HL-60 (cell line): ENCODE results near the gene NCKAP5L.

ENCODE experiments used
- DNase-seq, 2 experiments: peaks; one replicate each; pipeline ENCODE4 v3.0.0-alpha.2; 2010 to 2020; ENCODE audit warnings: low read depth in 1 of 2, low spot score in 1 of 2
- H3K27ac ChIP-seq: fragments of 250-450 bp; sonication (Bioruptor Pico); replicated peaks from 2 replicates; pipeline ENCODE4 v1.5.1; 2020; ENCODE audit warnings: mild to moderate bottlenecking, moderate library complexity
- H3K27me3 ChIP-seq: fragments of 250-450 bp; sonication (Bioruptor Pico); 2 replicates; pipeline ENCODE4 v1.5.1; 2021; ENCODE audit warnings: mild to moderate bottlenecking, moderate library complexity; ENCODE audit not compliant: insufficient read depth, poor library complexity, severe bottlenecking
- H3K4me3 ChIP-seq: replicated peaks from 2 replicates; pipeline ENCODE4 v1.5.1; 2011; ENCODE audit warnings: mild to moderate bottlenecking, control low read depth, low read length; ENCODE audit not compliant: insufficient read depth
- CTCF ChIP-seq: IDR thresholded peaks from one replicate; pipeline ENCODE4 v1.5.1; 2011; ENCODE audit warnings: low read length, control low read depth, inconsistent platforms; ENCODE audit not compliant: insufficient read depth
- GABPA ChIP-seq: IDR thresholded peaks from 2 replicates; pipeline ENCODE4 v1.6.1; 2012; ENCODE audit warnings: low read depth
- POLR2AphosphoS5 ChIP-seq: IDR thresholded peaks from 2 replicates; pipeline ENCODE4 v1.6.1; 2012; ENCODE audit warnings: low read depth
- SPI1 ChIP-seq: IDR thresholded peaks from 2 replicates; pipeline ENCODE4 v1.6.1; 2012; ENCODE audit warnings: low read depth, mild to moderate bottlenecking, borderline replicate concordance
- TF ChIP-seq, protein P1 (sequence below): IDR thresholded peaks from 2 replicates; pipeline ENCODE4 v1.6.1; 2012; ENCODE audit warnings: low read depth; ENCODE audit not compliant: insufficient replicate concordance

NCKAP5L gene

DNA sequence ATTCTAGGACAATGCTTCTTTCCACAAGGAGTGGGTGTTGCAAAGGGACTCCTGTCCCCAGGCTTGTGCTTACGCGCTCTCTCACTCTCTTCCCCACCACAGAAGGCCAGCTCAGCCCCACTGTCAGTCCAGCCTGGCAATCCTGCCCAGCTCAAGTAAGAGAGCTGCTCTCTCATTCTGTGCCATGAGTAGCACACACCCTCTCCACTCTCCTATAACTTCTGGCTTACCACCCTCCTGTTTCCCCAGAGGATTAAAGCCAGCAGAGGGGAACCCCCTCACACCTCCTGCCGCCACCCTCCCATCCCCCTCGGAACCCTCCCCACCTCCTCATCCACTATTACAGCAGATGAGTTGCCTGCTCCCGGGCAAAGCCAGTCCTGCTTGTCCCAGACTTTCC is 17.1 kb downstream of the NCKAP5L start:
- no peak overlapping the region for H3K4me3 ChIP-seq
- no peaks in the 10 kb centered on the region for H3K27me3 ChIP-seq
- DNase-seq: no peak
- no peak for TF ChIP-seq SPI1
- no peak for TF ChIP-seq GABPA
- TF ChIP-seq POLR2AphosphoS5: no peak
- no peak for TF ChIP-seq CTCF
- TF ChIP-seq, protein P1, sequence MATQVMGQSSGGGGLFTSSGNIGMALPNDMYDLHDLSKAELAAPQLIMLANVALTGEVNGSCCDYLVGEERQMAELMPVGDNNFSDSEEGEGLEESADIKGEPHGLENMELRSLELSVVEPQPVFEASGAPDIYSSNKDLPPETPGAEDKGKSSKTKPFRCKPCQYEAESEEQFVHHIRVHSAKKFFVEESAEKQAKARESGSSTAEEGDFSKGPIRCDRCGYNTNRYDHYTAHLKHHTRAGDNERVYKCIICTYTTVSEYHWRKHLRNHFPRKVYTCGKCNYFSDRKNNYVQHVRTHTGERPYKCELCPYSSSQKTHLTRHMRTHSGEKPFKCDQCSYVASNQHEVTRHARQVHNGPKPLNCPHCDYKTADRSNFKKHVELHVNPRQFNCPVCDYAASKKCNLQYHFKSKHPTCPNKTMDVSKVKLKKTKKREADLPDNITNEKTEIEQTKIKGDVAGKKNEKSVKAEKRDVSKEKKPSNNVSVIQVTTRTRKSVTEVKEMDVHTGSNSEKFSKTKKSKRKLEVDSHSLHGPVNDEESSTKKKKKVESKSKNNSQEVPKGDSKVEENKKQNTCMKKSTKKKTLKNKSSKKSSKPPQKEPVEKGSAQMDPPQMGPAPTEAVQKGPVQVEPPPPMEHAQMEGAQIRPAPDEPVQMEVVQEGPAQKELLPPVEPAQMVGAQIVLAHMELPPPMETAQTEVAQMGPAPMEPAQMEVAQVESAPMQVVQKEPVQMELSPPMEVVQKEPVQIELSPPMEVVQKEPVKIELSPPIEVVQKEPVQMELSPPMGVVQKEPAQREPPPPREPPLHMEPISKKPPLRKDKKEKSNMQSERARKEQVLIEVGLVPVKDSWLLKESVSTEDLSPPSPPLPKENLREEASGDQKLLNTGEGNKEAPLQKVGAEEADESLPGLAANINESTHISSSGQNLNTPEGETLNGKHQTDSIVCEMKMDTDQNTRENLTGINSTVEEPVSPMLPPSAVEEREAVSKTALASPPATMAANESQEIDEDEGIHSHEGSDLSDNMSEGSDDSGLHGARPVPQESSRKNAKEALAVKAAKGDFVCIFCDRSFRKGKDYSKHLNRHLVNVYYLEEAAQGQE: no peak
- H3K27ac ChIP-seq: no peak overlapping the region

DNA sequence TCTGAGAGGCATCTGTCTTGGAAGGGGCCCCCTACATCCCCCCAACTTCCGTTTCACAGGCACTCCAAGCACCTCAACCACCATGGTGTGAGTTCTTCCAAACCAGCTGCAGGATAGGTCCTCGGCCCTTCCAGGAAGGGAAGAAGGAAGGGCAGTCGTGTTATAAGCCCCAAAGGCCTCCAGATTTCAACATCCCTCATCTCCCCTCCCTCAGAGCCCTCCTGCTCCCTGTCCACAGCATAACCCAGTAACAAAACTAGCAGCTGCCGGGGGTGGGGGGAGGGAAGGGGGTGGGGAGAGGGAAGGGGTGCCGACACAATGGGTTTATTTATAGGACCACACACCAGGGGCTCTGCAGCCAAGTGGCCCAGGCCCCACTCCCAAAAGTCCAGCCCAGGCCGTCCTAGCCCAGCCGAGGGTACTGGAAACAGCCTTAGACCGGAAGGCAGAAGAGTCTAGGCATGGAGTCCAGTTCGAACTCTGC is 18.3 kb downstream of the NCKAP5L start:
- TF ChIP-seq CTCF (no peak), SPI1 (no peak), GABPA (no peak), POLR2AphosphoS5 (no peak)
- TF ChIP-seq, protein P1: no peak
- H3K4me3 ChIP-seq: no peak overlapping the region
- DNase-seq: no peak
- no peaks in the 10 kb centered on the region for H3K27me3 ChIP-seq
- H3K27ac ChIP-seq: no peak overlapping the region

GRCh38 chr12:49809381-49809905 is 18.8 kb downstream of the NCKAP5L start:
- no peak overlapping the region for H3K27ac ChIP-seq
- no peaks in the 10 kb centered on the region for H3K27me3 ChIP-seq
- TF ChIP-seq, protein P1: no peak
- TF ChIP-seq GABPA (no peak), CTCF (no peak), SPI1 (no peak), POLR2AphosphoS5 (no peak)
- no peak overlapping the region for H3K4me3 ChIP-seq
- DNase-seq: no peak
